ENCODE results near the gene PTPRU. TPM values are rescaled to one million over a fixed set of nuclear protein-coding genes. Genes with fewer than 3 reads are reported as not detected.

PTPRU gene
- total RNA-seq, 1 donor from 2014 or later, result 37.3 TPM

DNA sequence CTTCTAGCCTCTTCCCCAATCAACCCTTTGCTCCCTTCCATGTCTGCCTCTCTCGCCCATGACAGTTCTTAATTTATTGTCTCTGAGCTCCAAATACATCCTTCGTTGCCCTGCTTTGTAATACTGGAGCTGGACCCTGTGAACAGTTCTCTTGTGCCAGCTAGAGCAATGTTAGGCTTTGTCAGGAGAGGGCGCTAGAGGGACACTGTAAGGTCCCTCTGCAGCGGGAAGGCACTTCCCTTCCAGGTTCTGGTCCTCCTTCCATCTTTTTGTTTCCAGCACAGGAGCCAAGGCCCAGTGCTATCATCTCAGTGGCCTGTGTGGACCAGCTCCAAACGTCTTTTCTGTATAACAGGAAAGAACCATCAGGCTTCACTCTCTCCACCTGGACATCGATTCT is 95.9 kb downstream of the PTPRU start:
- Histone ChIP-seq H3K4me1 (no peaks in the 10 kb centered on the region), H3K4me3 (no peak overlapping the region), H3K27ac (no peak overlapping the region), H3K9me3 (no peaks in the 10 kb centered on the region), H3K27me3 (no peaks in the 10 kb centered on the region), H3K36me3 (no peaks in the 10 kb centered on the region)
- intact Hi-C loops (cut with DNase I), result no loop called here
- no peak for DNase-seq (ENCODE audit: extremely low spot score in 2 of 2)
- TF ChIP-seq POLR2AphosphoS5 (IDR thresholded peaks at IDR 0.05; ENCODE audit: insufficient read depth in 1 of 2, low read depth in 1 of 2), result no peak

DNA sequence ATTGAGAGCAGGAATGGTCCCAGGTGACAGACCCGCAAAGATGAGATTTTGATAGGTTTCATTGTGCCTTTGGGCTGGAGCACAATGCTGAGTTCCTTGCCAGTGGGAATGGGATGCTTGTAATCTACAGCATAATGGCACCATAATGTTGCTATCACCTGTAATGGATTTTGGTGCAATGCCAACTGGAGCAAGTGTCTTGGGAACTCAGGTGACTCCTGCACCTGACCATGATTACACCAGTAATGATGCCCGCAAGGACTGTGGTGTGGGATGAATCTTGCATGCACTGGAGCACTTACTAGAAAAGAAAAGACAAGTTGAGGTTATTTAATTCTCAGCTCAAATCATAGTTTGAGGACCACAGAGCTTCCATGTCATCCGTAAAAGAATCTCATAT is 96.7 kb downstream of the PTPRU start:
- no peaks in the 10 kb centered on the region for H3K27me3 ChIP-seq

DNA sequence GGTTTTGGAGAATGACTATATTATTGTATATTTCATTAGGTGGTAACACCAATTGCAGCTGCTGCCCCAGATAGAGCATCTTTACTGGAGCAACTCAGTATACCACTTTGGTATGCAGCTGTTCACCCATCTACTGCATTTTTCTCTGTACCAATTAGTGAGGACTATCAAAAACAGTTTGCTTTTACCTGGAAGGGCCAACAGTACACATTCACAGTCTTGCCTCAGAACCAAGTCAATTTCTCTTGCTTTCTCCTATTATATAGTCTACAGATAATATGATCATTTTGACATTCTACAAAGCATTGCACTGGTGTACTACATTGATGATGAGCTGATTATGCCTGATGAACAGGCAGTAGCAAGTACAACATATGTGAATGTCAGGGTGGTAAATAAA is 99.3 kb downstream of the PTPRU start:
- no peak overlapping the region for H3K4me3 ChIP-seq
- H3K27ac ChIP-seq, result no peak overlapping the region
- H3K27me3 ChIP-seq, result no peaks in the 10 kb centered on the region
- no peak for DNase-seq (ENCODE audit: extremely low spot score in 2 of 2)
- intact Hi-C loops (cut with DNase I), result no loop called here
- no peaks in the 10 kb centered on the region for H3K4me1 ChIP-seq
- TF ChIP-seq, protein P1, sequence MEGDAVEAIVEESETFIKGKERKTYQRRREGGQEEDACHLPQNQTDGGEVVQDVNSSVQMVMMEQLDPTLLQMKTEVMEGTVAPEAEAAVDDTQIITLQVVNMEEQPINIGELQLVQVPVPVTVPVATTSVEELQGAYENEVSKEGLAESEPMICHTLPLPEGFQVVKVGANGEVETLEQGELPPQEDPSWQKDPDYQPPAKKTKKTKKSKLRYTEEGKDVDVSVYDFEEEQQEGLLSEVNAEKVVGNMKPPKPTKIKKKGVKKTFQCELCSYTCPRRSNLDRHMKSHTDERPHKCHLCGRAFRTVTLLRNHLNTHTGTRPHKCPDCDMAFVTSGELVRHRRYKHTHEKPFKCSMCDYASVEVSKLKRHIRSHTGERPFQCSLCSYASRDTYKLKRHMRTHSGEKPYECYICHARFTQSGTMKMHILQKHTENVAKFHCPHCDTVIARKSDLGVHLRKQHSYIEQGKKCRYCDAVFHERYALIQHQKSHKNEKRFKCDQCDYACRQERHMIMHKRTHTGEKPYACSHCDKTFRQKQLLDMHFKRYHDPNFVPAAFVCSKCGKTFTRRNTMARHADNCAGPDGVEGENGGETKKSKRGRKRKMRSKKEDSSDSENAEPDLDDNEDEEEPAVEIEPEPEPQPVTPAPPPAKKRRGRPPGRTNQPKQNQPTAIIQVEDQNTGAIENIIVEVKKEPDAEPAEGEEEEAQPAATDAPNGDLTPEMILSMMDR (IDR thresholded peaks at IDR 0.05), result no peak
- TF ChIP-seq POLR2AphosphoS5 (IDR thresholded peaks at IDR 0.05; ENCODE audit: insufficient read depth in 1 of 2, low read depth in 1 of 2) (no peak), POLR2A (IDR thresholded peaks at IDR 0.05) (no peak)
- H3K36me3 ChIP-seq, result no peaks in the 10 kb centered on the region
- no peaks in the 10 kb centered on the region for H3K9me3 ChIP-seq

More for the DNA sequence above, 96.7 kb downstream of the PTPRU start:
- Histone ChIP-seq H3K9me3 (no peaks in the 10 kb centered on the region), H3K4me1 (no peaks in the 10 kb centered on the region), H3K36me3 (no peaks in the 10 kb centered on the region), H3K4me3 (no peak overlapping the region), H3K27ac (no peak overlapping the region)
- intact Hi-C loops (cut with DNase I), result no loop called here
- no peak for DNase-seq (ENCODE audit: extremely low spot score in 2 of 2)
- TF ChIP-seq, protein P1 (IDR thresholded peaks at IDR 0.05), result no peak
- no peak for TF ChIP-seq POLR2AphosphoS5 (IDR thresholded peaks at IDR 0.05; ENCODE audit: insufficient read depth in 1 of 2, low read depth in 1 of 2)
- no peak for TF ChIP-seq POLR2A (IDR thresholded peaks at IDR 0.05)

DNA sequence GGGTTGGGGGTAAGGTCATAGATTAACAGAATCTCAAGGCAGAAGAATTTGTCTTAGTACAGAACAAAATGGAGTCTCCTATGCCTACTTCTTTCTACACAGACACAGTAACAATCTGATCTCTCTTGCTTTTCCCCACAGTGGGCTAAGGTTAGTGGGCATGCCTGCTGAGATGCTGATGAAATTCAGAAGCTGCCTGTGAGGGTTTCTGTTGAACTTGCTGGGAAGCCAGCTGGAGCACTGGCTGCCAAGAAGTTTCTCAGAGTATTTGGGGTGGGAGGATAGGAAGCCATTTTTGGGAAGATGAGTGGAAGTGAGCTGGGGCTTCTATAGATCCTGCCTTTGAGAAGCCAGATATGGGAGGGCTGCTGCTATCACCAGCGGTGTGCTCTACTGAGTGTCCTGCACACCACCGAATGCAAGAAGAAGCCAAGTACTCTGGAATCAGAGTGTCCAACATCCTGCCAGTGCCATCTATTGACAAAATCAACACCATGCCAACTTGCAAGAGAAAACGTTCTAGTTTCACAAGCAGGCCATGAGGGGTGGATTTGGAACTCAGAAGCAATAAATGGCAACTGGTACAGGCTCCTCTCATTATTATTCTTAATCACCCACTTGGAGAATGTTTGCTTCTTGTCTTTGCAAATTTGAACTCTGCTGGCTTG is 102.7 kb downstream of the PTPRU start:
- TF ChIP-seq, protein P1 (IDR thresholded peaks at IDR 0.05), result no peak
- TF ChIP-seq POLR2AphosphoS5 (IDR thresholded peaks at IDR 0.05; ENCODE audit: insufficient read depth in 1 of 2, low read depth in 1 of 2), result no peak
- TF ChIP-seq POLR2A (IDR thresholded peaks at IDR 0.05), result no peak
- no peak for DNase-seq (ENCODE audit: extremely low spot score in 2 of 2)
- Histone ChIP-seq H3K9me3 (no peaks in the 10 kb centered on the region), H3K4me1 (no peaks in the 10 kb centered on the region), H3K36me3 (no peaks in the 10 kb centered on the region), H3K27ac (no peak overlapping the region), H3K4me3 (no peak overlapping the region), H3K27me3 (no peaks in the 10 kb centered on the region)
- intact Hi-C loops (cut with DNase I), result no loop called here

DNA sequence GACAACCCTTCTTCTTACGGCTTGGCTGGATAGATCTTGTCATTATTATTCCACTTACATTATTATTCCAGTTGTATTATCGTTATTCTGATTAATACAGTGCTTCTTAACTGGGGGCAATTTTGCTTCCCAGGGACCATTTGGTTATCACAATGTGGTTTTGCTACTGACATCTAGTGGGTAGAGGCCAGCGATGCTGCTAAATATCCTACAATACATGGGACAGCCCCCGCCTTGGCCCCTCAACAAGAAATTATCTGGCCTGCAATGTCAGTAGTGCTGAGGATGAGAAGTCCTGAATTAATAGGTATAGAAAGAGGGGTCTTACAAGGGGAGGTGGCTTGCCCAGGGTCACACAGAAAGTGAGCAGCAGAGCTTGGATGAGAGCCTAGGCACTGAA is 105.6 kb downstream of the PTPRU start:
- TF ChIP-seq POLR2AphosphoS5 (IDR thresholded peaks at IDR 0.05; ENCODE audit: insufficient read depth in 1 of 2, low read depth in 1 of 2), result no peak
- TF ChIP-seq, protein P1 (IDR thresholded peaks at IDR 0.05), result no peak
- TF ChIP-seq POLR2A (IDR thresholded peaks at IDR 0.05), result no peak
- Histone ChIP-seq H3K9me3 (no peaks in the 10 kb centered on the region), H3K36me3 (no peaks in the 10 kb centered on the region), H3K4me1 (no peaks in the 10 kb centered on the region), H3K27ac (no peak overlapping the region), H3K27me3 (no peaks in the 10 kb centered on the region), H3K4me3 (no peak overlapping the region)
- intact Hi-C loops (cut with DNase I), result no loop called here
- no peak for DNase-seq (ENCODE audit: extremely low spot score in 2 of 2)

All from vagina (tissue), 2 donors.